AG04450 (cell line): ENCODE data around the gene SP110. TPM values are rescaled to one million over a fixed set of nuclear protein-coding genes. Genes with fewer than 3 reads are reported as not detected.
A peak's percentile ranks its signal among the peaks of the same experiment; 100 is the strongest.

Experiments used
- CTCF ChIA-PET: fragments of 300-600, 350-600 bp; formaldehyde crosslinking; extraction: SDS; loops from one replicate; lab custom pipeline; 2022; ENCODE audit warnings: antibody characterized with exemption, inconsistent platforms; lab: Charles Lee
- POLR2A ChIA-PET: fragments of 350-600 bp; formaldehyde crosslinking; extraction: SDS; loops from one replicate; lab custom pipeline; 2021; ENCODE audit warnings: antibody characterized with exemption, inconsistent platforms; lab: Yijun Ruan, JAX
- DNase-seq: peaks from one replicate; pipeline ENCODE4 v3.0.0-alpha.2; 2011; ENCODE audit warnings: low read depth, low spot score
- H3K27ac ChIP-seq: one replicate; pipeline ENCODE4 v1.5.1; 2012; ENCODE audit warnings: low read depth, low read length, control low read depth
- H3K27me3 ChIP-seq: one replicate; pipeline ENCODE4 v1.6.0; 2012; ENCODE audit warnings: low read length; ENCODE audit not compliant: control insufficient read depth, insufficient read depth
- H3K4me3 ChIP-seq: 2 replicates; pipeline ENCODE4 v1.5.1; 2011; ENCODE audit warnings: mild to moderate bottlenecking, low read depth, low read length, control low read depth
- H3K9me3 ChIP-seq: 2 replicates; pipeline ENCODE4 v1.5.1; 2012; ENCODE audit warnings: low read length; ENCODE audit not compliant: control insufficient read depth, insufficient read depth
- polyA minus RNA-seq: library from RNA; depleted of rRNA, polyadenylated mRNA; stranded (reverse); fragments of >200 nt; gene quantifications from 2 replicates; pipeline ENCODE4 v1.2.3, GENCODE V29; 2011; rRNA and poly(A)+ RNA removed
- polyA plus RNA-seq: library from polyadenylated mRNA; depleted of rRNA; stranded (reverse); fragments of >200 nt; gene quantifications from 2 replicates; pipeline ENCODE4 v1.2.3, GENCODE V29; 2011; rRNA removed
- TF ChIP-seq, protein P1 (sequence below): IDR thresholded peaks from 2 replicates; pipeline ENCODE4 v1.5.1; 2011; ENCODE audit warnings: low read depth, low read length, control low read depth, inconsistent platforms

Gene SP110
- polyA plus RNA-seq (7.8 and 8.2 TPM in 2 replicates), polyA minus RNA-seq (11.1 and 17.2 TPM in 2 replicates)

GRCh38 chr2:230219419-230220331 lies at the start of gene SP110:
Gene SP110 (minus strand): TSS chr2:230219984. CDS start chr2:230216927, 3,057 bp downstream.
- CTCF ChIA-PET: interaction anchor here (0.8 to 1.4 kb wide), 3 partner anchors 60 to 605 kb away, joined by 3 to 6 read pairs (median 4); no protein-coding TSS in a partner anchor
- POLR2A ChIA-PET: interaction anchor here (0.6 kb wide), 1 partner anchor 36 kb away, joined by 5 read pairs; no protein-coding TSS in a partner anchor
- TF ChIP-seq, protein P1, sequence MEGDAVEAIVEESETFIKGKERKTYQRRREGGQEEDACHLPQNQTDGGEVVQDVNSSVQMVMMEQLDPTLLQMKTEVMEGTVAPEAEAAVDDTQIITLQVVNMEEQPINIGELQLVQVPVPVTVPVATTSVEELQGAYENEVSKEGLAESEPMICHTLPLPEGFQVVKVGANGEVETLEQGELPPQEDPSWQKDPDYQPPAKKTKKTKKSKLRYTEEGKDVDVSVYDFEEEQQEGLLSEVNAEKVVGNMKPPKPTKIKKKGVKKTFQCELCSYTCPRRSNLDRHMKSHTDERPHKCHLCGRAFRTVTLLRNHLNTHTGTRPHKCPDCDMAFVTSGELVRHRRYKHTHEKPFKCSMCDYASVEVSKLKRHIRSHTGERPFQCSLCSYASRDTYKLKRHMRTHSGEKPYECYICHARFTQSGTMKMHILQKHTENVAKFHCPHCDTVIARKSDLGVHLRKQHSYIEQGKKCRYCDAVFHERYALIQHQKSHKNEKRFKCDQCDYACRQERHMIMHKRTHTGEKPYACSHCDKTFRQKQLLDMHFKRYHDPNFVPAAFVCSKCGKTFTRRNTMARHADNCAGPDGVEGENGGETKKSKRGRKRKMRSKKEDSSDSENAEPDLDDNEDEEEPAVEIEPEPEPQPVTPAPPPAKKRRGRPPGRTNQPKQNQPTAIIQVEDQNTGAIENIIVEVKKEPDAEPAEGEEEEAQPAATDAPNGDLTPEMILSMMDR: no peak

DNA sequence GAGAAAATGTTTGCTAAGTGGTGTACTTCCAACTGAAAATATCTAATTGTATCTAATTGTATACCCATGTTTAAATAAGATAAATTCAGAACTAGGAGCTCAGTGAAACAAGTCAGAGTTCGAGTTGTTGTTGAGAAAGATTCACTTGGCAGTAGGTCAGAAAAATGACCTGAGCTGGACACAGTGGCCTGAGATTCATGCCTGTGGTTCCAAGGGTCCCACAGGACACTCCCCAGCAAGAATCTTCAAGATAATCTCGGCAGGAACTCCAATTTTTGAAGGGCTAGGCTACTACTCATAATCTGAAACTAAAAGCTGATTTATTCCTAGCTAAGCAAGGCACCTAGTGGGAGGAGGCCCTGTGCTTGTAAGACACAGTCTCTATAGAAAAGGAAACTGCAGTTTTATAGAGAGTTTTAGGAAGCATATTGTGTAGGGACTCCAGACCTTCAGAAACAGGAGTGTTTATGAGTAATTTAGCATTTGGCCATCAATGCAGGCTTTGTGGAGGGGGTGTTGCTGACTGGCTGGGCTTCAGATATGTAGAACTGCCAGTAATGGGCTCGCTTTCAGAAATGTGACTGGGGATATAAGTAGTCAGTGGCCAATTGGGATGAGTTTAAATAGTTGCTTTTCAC lies 48.9 kb upstream of the SP110 start:
- ChIA-PET POLR2A (no interaction called here), CTCF (interaction anchor here (1.1 kb wide), 1 partner anchor 109 kb away, joined by 3 read pairs; no protein-coding TSS in a partner anchor)
- no peak for DNase-seq
- TF ChIP-seq, protein P1: no peak
- Histone ChIP-seq H3K27me3 (no peaks in the 10 kb centered on the region), H3K27ac (no peak overlapping the region), H3K9me3 (no peaks in the 10 kb centered on the region), H3K4me3 (no peak overlapping the region)

More at GRCh38 chr2:230219419-230220331, at the start of gene SP110:
- Histone ChIP-seq H3K9me3 (no peaks in the 10 kb centered on the region), H3K27me3 (no peaks in the 10 kb centered on the region), H3K4me3 (peak within 1 kb of the TSS; percentile 84), H3K27ac (peak within 1 kb of the TSS; percentile 67)
- peak; percentile 69 for DNase-seq

DNA sequence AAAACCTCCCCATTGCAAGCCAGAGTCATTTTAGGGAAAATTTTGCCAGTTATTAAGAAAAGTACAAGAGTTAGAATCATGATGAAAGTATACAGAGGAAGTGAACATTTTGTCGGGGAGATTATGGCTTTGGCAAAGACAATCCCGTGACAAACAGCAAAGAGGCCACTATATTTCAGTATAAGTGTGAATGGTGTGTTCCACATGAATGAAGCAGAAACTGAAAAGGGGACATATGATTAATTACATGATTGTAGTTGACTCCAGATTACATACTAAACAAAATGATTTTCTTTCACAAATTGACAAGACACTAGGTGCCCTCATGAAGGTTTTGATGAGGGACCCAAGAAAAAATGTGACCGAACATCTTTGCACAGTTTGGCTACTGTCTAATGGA lies 47.8 kb upstream of the SP110 start:
- TF ChIP-seq, protein P1: no peak
- Histone ChIP-seq H3K9me3 (no peaks in the 10 kb centered on the region), H3K27me3 (no peaks in the 10 kb centered on the region), H3K27ac (no peak overlapping the region), H3K4me3 (no peak overlapping the region)
- ChIA-PET POLR2A (no interaction called here), CTCF (no interaction called here)
- no peak for DNase-seq

GRCh38 chr2:230267059-230267458 lies 47.3 kb upstream of the SP110 start:
- H3K27me3 ChIP-seq: no peaks in the 10 kb centered on the region
- ChIA-PET CTCF (interaction anchor here (0.8 kb wide), 1 partner anchor 107 kb away, joined by 3 read pairs; no protein-coding TSS in a partner anchor), POLR2A (no interaction called here)
- TF ChIP-seq, protein P1: no peak
- no peaks in the 10 kb centered on the region for H3K9me3 ChIP-seq
- no peak overlapping the region for H3K4me3 ChIP-seq
- no peak overlapping the region for H3K27ac ChIP-seq
- no peak for DNase-seq
